T-helper 2 cell (primary cell): ENCODE results near the gene MCTP2.

ENCODE experiments used
- DNase-seq, 5 experiments: peaks; one replicate each; pipeline versions ENCODE4 v3.0.0 to v3.0.0-alpha.2; 2012 to 2022

The MCTP2 gene

DNA sequence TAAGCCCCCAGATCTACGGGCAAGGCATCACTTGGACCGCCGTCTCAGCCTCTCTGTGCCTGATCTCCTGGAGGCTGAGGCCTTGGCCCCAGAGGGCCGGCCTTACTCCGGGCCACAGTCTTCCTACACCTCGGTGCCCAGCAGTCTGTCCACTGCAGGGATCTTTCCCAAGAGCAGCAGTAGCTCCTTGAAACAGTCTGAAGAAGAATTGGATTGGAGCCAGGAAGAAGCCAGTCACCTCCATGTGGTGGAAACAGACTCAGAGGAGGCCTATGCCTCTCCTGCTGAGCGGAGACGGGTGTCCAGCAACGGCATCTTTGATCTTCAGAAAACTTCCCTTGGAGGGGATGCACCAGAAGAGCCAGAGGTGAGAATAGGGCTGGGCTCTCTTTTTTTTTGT lies 67.0 kb downstream of the MCTP2 start:
- DNase-seq: no peak

DNA sequence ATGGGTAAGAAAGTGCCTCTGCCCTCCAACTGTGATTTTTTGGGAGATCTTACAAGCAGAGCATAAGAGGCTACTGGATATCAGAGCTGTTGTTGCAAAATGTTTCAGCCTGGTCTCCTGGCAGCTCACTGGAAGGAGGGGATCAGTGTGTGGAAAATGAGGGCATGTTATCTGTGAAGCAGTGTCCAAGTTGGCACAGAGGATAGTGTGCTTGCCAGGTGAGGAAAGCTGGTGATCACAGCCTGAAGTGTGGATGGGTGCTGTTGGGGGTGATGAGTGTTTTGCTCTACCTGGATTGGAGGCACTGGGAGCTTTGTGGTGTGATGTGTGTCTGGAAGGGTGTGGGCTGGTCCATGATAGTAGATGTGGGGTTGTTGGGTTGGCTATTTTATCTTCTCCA lies 69.3 kb downstream of the MCTP2 start:
- no peak for DNase-seq

DNA sequence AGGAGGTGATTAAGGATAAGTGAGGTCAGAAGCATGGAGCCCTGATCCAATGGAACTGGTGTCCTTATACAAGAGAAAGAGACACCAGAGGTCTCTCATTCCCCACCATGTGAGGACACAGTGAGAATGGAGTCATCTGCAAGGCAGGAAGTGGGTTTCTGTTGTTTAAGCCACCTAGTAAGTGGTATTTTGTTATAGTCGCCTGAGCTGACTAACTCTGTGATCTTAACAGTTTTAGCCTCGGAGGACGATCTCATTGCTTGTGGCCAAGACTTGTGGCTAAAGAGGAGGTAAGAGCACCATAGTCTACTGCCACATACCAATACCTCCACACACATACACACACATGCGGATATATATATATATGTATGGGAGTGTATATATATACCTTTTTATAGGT lies 73.8 kb downstream of the MCTP2 start:
- DNase-seq: peak in 2 of 5 experiments; percentile 52 to 91

DNA sequence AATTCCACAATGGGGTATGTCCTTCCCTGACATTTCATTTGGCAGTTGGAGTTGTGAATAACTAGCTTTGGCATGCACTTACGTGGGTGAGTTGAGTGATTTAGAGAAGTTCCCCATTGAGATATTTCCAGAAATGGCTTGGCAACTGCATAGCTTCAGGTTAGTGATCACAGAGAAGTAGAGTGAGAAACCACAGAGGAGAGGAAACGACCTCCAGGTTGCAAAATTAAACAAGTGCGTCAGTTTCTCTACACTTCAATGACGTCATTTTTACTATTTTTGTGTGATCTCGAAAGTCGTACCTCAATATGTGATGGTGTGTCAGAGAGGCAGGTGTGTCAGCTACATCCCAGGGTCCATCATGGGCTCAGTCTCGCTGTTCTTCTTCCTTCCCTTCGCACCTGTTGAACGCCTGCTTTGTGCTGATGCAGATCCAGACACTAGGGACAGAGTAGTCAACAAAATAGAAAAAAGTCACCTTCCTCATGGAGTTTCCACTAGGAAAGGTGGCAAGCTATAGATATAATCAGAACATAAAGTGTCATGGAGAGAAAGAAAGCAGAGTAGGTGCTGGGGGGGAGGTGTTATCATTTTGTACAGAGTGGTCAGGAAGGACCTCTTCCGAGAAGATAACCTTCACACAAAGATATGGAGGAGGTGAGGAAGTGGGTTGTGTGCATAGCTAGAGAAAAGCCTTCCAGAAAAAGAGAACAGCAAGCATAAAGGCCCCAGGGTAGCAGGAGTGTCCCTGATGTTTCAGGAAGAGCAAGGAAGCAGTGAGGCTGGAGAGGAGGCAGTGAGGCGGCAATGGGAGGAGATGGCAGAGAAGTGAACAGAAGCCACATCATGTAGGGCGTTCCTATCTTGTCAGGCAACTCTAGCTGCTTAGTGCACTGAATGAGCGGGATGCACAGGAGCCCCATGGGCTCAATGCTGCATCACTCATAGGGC lies 75.6 kb downstream of the MCTP2 start:
- DNase-seq: peak in 2 of 5 experiments; percentile 69 to 84

DNA sequence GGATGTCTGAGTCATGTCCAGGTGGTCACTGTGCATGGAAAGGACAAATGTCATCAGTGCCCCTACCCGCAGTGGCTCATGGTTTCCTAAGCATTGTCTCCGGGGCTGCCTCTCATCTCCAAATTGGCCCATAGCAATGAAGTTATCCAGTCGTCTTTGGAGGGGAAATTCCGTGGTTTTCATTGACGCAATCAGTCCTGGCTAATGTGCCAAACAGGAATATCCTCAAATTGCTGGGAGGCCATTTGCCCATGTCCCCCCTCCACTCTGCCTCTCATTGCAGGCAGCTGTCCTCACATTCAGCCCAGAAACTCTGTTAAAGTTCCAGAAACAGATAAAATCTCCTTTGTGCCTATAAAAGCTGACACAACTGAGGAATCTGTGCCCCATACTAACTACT lies 81.6 kb downstream of the MCTP2 start:
- DNase-seq: no peak

DNA sequence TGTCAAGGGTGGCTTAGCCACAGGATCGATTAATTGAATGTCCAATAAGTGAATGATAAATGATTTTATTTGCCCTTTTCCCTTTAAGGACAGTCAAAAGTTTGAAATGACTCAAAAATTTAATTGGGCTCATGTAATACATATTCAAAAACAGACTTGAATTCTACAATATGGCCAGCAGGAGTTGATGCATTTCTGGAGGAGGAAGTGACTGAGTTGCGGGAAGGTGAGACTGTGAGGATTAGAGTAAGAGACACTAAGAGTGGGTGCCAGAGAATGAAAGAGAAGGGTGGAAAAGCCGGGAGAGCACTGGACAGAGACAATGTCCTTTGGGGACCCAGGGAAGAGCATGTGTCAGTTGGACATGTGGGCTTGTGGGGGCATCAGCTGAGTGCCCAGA lies 83.3 kb downstream of the MCTP2 start:
- DNase-seq: no peak

DNA sequence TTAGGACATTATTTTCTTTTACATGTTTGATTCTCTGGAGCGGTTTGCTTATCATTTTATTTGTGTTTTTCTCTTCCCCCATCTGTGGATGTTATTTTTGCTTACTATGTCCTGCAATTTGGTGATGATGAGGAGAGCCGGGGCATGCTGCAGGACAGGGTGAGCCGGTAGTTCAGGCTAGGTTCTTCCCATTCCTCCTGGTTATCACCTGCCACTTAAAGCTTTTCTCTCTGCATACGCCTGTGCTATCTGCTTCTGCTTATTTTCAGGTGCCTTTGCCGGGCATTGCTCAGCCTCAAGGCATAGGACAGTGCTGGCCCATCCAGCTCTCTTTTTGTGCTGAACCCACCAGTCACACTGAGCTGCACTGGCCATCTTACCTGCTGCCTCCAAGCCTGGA lies 85.8 kb downstream of the MCTP2 start:
- DNase-seq: no peak

DNA sequence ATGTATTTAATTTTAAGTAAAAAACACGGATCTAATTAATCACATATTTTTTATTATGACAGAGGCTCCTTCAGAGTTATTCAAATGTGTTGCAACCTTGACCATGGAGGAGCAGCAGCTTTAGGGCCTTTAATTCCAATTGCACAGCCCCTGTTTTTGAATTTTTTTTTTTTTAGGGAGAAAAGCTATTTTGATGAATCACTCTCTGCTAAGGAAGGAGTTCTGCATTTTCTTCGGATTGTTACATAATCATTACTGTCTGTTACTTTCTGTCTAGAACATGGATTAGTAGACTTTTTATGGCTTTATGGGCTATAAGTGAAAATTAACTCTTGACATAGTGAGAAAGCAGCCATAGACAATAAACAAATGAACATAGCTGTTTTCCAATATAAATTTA lies 90.8 kb downstream of the MCTP2 start:
- DNase-seq: no peak

DNA sequence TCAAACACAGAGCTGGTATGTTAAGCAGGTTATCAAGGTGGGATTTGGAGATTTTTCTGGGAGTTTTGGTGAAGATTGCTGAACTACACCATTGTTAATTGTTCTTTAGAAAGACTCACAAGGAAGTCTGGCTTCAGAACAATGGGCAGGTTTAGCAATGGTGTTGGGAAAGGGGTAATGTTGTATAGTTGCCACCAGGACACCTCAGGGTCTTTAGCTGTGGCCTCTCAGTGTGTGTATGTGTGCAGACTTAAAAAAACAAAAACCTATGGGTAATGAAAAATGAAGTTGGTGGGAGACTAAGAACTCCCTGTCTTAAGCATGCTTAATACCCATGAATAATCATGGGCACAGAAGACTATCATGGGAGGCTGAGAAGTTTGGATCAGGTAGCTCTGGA lies 91.7 kb downstream of the MCTP2 start:
- no peak for DNase-seq

DNA sequence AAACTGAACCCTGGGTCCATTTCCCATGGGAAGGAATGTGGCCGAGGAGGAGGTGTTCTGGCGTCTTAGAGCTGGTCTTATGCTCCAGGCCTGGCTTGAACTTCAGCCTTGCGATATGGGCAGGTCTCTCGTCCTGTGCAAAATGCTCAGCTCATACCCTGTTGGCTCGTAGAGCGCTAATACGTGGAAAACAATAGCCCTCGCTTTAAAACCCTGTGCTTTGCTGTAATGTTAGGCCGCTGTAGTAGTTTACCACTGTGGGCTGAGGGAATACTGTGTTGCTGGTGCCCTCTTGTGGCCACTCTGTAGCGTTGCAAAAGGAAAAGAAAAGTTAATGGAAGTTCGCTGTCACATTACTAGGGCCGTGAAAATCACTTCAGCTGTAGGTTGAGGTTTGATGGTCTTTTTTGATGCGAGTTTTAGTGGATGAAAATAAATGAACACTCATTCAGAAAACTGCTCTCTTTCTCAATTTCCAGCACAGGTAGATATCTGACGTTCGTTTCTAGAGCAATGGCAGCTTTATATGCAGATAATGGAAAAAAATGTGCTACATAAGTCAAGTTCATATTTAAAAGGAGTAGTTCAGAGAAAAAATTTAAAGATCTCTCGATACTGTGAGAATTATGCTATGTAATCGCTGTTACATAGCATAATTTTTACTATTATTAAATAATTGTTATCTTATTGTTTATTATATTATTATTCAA lies 92.9 kb downstream of the MCTP2 start:
- peak in 4 of 5 experiments; percentile 17 to 76 (median 30) for DNase-seq

DNA sequence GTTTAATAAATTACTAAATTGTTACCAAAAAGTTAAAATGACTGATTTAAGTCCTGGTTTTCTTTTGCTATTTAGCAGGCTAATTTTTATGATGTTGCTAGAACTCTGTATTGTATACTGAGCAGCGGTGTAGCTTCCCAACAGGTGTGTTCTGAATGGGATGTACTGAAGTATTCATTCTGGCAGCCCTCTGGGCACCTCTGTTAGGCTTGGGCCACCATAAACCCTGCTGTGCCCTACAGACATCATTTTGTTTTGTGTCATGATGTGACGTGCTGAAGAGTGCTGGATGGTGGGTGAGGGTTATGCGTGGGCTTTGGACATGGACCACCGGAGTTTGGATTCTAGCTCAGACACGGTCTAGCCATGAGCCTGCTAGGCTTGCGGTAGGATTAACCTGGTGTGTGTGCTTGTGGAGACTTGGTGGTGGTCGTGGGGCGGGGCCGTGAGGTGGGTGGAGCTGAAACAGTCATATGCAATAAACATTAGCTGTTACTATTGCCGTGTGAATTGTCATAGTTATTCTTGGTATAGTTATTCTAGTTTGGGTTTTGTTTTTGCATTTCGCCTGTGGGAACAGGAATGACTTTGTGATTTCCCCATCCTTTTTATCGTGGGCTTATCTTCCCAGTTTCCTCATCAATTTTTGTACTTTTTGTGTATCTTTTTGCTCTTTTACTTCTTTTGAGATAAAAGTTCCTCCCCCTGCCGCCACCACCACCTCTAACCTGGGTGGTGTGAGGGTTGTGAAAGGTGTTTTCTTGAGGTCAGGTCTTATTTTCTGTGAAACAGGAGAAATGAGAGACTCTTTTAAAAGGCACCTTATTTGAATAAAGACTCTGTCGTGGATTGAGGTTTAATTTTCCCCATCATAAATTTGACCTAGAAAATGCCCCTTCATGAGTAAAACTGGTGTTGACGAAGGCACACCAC lies 93.7 kb downstream of the MCTP2 start:
- peak in 1 of 5 experiments; percentile 16 for DNase-seq

DNA sequence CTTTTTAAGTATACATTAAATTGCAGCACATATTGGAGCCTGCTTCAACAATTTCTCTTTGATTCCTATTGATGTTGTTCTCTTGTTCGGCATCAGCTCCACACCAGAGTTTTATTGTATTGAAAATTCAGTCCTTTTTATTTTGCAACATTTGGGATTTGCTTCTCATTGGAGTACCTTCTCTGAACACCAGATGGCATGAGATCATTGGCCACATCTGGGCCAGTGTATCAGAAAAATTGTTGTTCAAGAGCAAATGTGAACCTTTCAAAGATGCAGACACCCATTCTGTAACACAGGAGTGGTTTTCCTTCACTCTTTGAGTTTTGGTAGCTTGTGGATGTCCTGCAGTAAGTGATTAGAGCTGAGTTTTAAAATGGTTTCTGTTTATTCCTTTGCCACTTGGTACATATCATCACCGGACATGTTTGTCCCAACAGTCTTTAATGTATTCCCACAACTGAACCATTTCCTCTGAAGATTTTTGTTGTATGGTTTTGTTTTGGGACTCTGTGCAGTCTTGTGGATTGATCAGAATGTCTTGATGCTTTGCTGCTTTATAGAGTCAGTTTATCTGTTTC lies 96.1 kb downstream of the MCTP2 start:
- peak in 1 of 5 experiments; percentile 29 for DNase-seq

DNA sequence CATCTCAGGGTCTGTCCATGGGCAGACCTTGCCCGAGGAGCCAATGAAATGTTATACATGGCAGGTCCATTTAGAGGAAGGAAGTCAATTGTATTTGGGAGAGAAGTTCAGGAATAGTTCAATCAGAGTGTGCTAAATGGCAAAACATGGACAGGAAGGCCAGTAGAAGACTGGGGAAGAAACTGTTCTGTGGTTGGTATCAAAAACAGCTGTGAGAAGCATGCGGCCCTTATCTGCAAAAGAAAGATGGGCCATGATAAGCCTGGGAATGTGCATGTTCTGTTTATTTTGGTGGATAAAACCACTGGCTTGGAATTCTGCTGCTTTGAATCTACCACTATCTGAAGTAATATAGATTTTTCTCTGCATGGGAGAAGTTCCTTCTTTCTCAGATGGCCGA lies 100.4 kb downstream of the MCTP2 start:
- no peak for DNase-seq

DNA sequence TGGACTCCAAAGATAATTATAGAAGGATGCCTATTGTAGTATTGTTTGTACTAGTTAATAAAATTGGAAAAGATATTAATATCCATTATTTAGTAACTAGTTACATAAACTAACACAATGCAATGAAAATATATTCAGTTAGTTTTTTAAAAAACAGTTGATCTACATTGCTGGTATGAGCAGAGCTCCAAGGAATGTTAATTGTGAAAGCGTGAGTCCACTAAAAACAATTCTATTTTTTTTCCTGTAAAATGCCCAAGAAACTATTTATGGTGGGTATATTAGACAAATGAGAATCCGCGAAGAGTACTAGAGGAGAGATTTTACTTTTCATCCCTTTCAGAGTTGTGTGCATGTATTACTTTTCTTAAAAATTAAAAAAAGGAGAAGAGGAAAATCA lies 104.3 kb downstream of the MCTP2 start:
- DNase-seq: no peak

DNA sequence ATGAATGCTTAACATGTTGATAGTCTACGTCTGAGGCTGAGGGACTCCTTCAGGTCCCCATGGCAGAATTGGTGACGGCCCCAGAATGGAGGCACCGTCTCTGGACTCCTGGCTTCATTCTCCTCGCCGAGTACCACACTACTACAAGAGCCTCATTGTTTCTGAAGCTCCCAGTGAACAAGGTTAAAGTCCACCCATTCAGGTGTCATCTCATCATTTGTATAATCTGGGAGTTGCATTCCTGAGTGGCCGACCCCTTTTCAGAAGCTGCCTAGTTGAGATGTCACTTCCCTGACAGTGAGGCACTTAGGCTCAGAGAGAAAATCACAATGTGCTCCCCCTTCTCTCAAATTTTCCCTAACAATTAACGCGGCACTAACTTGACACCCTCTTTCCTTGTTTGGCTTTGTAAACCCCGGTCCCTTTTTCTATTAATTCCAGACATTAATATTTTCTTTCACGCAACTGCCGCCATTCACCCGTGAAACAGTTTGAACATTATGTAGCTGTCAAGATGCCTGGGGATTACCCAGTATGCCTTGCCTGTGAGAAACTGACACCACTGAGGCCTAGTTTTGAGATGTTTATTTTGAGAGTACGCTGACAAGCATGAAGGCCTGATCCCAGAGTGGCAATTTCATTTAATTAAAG lies 105.6 kb downstream of the MCTP2 start:
- DNase-seq: no peak

DNA sequence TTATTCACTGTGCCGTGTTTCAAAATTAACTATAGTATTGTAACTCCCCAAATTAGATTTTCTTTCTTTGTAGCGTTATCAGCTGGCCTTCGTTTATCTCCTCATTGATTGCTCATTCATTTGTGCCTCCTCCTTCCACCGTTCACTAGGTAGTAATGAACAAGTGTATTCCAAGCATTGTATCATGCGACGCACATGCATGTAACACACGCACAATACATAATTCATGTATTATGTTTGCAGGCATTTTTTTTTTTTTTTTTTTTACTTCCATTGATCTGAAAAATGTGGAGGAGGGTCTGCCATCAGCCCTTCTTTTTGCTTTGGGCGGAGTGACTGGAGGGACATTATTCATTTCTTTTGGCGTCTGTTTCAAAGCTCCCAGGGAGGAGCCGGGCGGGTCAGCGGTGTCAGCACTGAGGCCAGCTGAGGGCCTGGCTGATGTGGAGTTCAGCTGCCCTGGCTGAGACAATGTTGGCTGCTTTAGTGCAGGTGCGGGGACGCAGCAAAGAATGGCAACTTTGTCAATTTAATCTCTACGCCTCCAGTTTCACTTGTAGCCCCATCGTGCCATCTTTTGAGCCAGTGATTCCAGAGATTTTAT lies 107.0 kb downstream of the MCTP2 start:
- DNase-seq: no peak

DNA sequence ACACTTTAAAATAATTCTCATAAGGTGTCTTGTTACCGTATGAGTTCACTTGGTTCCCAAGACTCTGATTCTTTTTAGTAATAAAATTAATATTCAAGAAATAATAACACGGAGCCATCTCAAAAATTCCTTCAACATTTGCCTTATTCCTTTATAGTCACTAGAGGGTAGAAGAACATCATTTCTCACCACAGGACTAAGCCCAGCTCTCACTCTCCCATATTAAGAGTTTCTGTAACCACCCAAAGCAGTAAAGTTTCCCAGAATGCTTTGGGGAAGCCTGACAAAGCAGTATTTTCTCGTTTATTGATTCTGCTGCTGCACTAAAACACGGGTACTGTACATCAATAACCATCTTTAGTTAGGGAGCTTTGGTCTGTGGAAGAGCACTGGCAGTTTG lies 114.9 kb downstream of the MCTP2 start:
- DNase-seq: no peak

DNA sequence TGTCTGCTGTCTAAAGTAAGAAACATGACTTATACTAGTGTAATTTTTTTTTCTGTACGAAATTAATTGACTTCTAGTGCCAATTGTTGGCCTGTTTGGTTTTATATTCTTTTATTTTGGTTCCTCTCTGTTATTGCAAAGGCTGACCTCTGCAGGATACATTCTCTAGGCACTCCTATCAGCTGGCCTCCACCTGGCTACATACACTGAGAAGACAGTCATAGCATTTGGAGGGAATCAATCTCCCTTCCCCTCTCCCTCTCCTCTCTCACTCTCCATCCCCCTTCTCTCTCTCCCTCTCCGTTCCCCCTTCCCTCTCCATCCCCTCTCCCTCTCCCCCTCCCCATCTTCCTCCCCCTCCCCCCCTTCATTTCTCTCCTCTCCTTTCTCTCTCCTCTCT lies 116.7 kb downstream of the MCTP2 start:
- no peak for DNase-seq

DNA sequence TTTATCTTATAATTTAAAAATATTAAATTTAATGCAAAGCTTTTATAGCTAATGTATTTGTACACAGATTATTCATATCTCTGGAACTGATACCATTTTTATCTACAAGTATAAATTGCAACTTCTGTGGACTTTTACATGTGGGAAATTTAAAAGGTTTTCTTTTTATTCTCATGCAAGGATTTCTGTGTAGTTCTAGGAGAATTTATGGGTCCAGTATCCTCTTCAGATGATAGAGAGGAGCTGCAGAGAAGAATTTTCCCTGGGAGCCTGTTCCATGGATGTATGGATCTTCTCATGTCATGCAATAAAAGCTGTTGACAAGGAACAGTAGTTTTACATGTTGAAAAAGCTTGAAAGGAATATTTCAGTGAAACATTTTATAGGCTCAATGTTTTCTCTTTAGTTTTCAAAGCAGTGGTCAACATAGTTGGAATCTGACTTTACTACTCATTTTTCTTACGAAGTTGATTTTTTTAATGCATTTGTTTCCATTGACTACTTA lies 119.7 kb downstream of the MCTP2 start:
- no peak for DNase-seq

DNA sequence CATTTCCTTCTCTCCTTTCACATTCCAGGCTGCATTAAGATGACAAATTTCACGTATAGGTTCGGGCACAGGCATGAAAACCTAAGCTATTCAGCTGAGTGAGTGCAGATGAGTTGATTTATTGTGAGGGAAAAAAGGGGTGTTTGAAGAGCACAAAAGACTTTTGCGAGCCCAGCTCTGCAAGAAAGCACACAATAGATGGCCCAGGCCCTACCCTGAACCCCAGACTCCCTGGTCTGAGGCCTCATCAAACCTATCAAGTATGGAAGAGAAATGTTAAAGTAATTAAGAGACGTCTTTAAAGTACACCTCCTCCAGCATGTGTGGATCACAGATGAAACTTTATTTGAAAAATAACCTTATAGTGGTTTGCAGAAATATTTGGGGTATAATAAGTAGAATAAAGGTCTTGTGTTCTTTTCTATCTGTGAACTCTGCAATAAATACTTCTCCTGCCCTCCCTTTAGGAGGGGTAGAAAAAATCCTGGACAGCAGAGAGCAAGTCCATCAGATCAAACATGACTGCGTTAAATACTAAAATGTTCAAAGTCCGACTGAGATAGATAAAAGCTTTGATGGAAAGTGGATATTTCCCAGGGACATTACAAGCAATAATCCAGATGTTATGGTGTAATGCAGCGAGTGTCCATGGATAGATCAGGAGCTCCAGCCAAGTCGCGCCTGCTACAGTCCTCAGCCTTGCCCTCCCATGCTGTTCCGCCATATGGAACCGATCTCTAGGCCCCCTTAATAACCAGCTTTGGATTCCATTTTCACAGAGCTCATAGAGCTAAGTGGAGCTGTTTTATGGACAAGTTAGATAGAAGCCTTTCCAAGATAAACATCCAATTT lies 121.5 kb downstream of the MCTP2 start:
- no peak for DNase-seq
